H9 (cell line): ENCODE measurements around the gene PIAS3. TPM values are rescaled to one million over a fixed set of nuclear protein-coding genes. Genes with fewer than 3 reads are reported as not detected.

Source experiments
- DNase-seq: peaks from one replicate; pipeline ENCODE4 v3.0.0-alpha.2; 2017
- H2AFZ ChIP-seq: one replicate; pipeline ENCODE4 v1.6.1; 2013; ENCODE audit warnings: mild to moderate bottlenecking, low read length, control low read depth, moderate library complexity
- H2AK5ac ChIP-seq: 2 replicates; pipeline ENCODE4 v1.6.1; 2013; ENCODE audit warnings: low read length, control low read depth, mixed read lengths; ENCODE audit not compliant: insufficient read length
- H2BK120ac ChIP-seq: one replicate; pipeline ENCODE4 v1.6.1; 2013; ENCODE audit warnings: low read depth, mild to moderate bottlenecking, low read length, control low read depth, inconsistent platforms; ENCODE audit not compliant: poor library complexity, severe bottlenecking
- H2BK12ac ChIP-seq: 2 replicates; pipeline ENCODE4 v1.6.1; 2013; ENCODE audit warnings: low read length, control low read depth, mixed read lengths, low read depth; ENCODE audit not compliant: insufficient read length
- H2BK15ac ChIP-seq: 2 replicates; pipeline ENCODE4 v1.6.1; 2013; ENCODE audit warnings: low read depth, low read length, control low read depth
- H2BK20ac ChIP-seq: one replicate; pipeline ENCODE4 v1.6.1; 2013; ENCODE audit warnings: low read depth, mild to moderate bottlenecking, low read length, control low read depth, inconsistent platforms; ENCODE audit not compliant: poor library complexity, severe bottlenecking
- H2BK5ac ChIP-seq: 2 replicates; pipeline ENCODE4 v1.6.1; 2013; ENCODE audit warnings: low read length, control low read depth, mixed read lengths; ENCODE audit not compliant: insufficient read length
- H3K14ac ChIP-seq: 2 replicates; pipeline ENCODE4 v1.6.1; 2013; ENCODE audit warnings: low read length, control low read depth; ENCODE audit not compliant: insufficient read depth
- H3K18ac ChIP-seq: 2 replicates; pipeline ENCODE4 v1.6.1; 2013; ENCODE audit warnings: low read depth, mild to moderate bottlenecking, mixed read lengths, low read length, control low read depth; ENCODE audit not compliant: insufficient read length
- H3K23ac ChIP-seq: 2 replicates; pipeline ENCODE4 v1.6.1; 2013; ENCODE audit warnings: low read length, control low read depth, mixed read lengths, low read depth; ENCODE audit not compliant: insufficient read length
- H3K23me2 ChIP-seq: 2 replicates; pipeline ENCODE4 v1.6.1; 2013; ENCODE audit warnings: low read depth, mild to moderate bottlenecking, mixed read lengths, low read length, control low read depth; ENCODE audit not compliant: insufficient read length, poor library complexity, severe bottlenecking
- H3K27ac ChIP-seq: 2 replicates; pipeline ENCODE4 v1.5.1; 2013; ENCODE audit warnings: low read length, control low read depth, mixed read lengths, low read depth; ENCODE audit not compliant: insufficient read length
- H3K27me3 ChIP-seq: 2 replicates; pipeline ENCODE4 v1.6.1; 2013; ENCODE audit warnings: low read length, control low read depth, inconsistent platforms; ENCODE audit not compliant: insufficient read depth
- H3K4ac ChIP-seq: 2 replicates; pipeline ENCODE4 v1.6.1; 2013; ENCODE audit warnings: low read depth, mild to moderate bottlenecking, control low read depth, inconsistent platforms, low read length, moderate library complexity
- H3K4me1 ChIP-seq: 2 replicates; pipeline ENCODE4 v1.6.1; 2013; ENCODE audit warnings: low read length, control low read depth, inconsistent platforms; ENCODE audit not compliant: insufficient read depth
- H3K4me2 ChIP-seq: 2 replicates; pipeline ENCODE4 v1.6.1; 2013; ENCODE audit warnings: low read length, control low read depth, mixed read lengths; ENCODE audit not compliant: insufficient read length, insufficient read depth
- H3K56ac ChIP-seq: 2 replicates; pipeline ENCODE4 v1.6.1; 2013; ENCODE audit warnings: low read depth, mild to moderate bottlenecking, mixed read lengths, low read length, control low read depth; ENCODE audit not compliant: insufficient read length
- H3K79me1 ChIP-seq: 2 replicates; pipeline ENCODE4 v1.6.1; 2013; ENCODE audit warnings: low read depth, mild to moderate bottlenecking, moderate library complexity, low read length, control low read depth, inconsistent platforms; ENCODE audit not compliant: insufficient read depth, poor library complexity, severe bottlenecking
- H3K79me2 ChIP-seq: 2 replicates; pipeline ENCODE4 v1.6.1; 2013; ENCODE audit warnings: low read length, control low read depth, inconsistent platforms; ENCODE audit not compliant: insufficient read depth
- H3K9ac ChIP-seq: 2 replicates; pipeline ENCODE4 v1.6.1; 2013; ENCODE audit warnings: low read length, control low read depth, mixed read lengths; ENCODE audit not compliant: insufficient read length; ENCODE audit errors: extremely low read depth
- H3K9me3 ChIP-seq: one replicate; pipeline ENCODE4 v1.6.1; 2013; ENCODE audit warnings: low read depth, low read length, inconsistent platforms; ENCODE audit not compliant: control insufficient read depth
- H3T11ph ChIP-seq: one replicate; pipeline ENCODE4 v1.6.1; 2013; ENCODE audit warnings: mild to moderate bottlenecking, low read length, control low read depth, inconsistent platforms
- H4K20me1 ChIP-seq: one replicate; pipeline ENCODE4 v1.6.1; 2013; ENCODE audit not compliant: control insufficient read depth, insufficient read length, insufficient read depth
- H4K5ac ChIP-seq: 2 replicates; pipeline ENCODE4 v1.6.1; 2013; ENCODE audit warnings: low read depth, mild to moderate bottlenecking, mixed read lengths, low read length, control low read depth; ENCODE audit not compliant: insufficient read length
- H4K8ac ChIP-seq: replicated peaks from 2 replicates; pipeline ENCODE4 v1.6.1; 2013; ENCODE audit warnings: low read length, control low read depth, mixed read lengths, low read depth; ENCODE audit not compliant: insufficient read length
- H4K91ac ChIP-seq: 2 replicates; pipeline ENCODE4 v1.6.1; 2013; ENCODE audit warnings: low read depth, mild to moderate bottlenecking, moderate library complexity, mixed read lengths, low read length, control low read depth; ENCODE audit not compliant: insufficient read length
- H3K27ac Mint-ChIP-seq, 3 experiments: 2 replicates in 2 of 3; 3 replicates in 1 of 3; pipeline ENCODE4 v1.8.0; 2020 to 2021; ENCODE audit warnings: mixed read lengths in 3 of 3, mild to moderate bottlenecking in 1 of 3, moderate library complexity in 1 of 3
- H3K27me3 Mint-ChIP-seq: 2 replicates; pipeline ENCODE4 v1.8.0; 2021; ENCODE audit warnings: low read depth, mild to moderate bottlenecking, moderate library complexity, mixed read lengths
- H3K36me3 Mint-ChIP-seq, 3 experiments: 2 replicates in 2 of 3; 3 replicates in 1 of 3; pipeline ENCODE4 v1.8.0; 2020 to 2021; ENCODE audit warnings: low read depth in 3 of 3, mixed read lengths in 3 of 3; ENCODE audit not compliant: insufficient read depth in 1 of 3
- H3K4me1 Mint-ChIP-seq, 2 experiments: 2 replicates each; pipeline ENCODE4 v1.8.0; 2020; ENCODE audit warnings: mixed read lengths in 2 of 2
- H3K4me3 Mint-ChIP-seq, 2 experiments: 2 replicates in 1 of 2; 3 replicates in 1 of 2; pipeline ENCODE4 v1.8.0; 2020 to 2021; ENCODE audit warnings: mild to moderate bottlenecking in 2 of 2, mixed read lengths in 2 of 2, moderate library complexity in 1 of 2
- H3K9me3 Mint-ChIP-seq, 2 experiments: 2 replicates in 1 of 2; 3 replicates in 1 of 2; pipeline ENCODE4 v1.8.0; 2020; ENCODE audit warnings: mild to moderate bottlenecking in 2 of 2, mixed read lengths in 2 of 2, moderate library complexity in 1 of 2
- WGBS: extraction: QIAGEN DNeasy Blood & Tissue Kit; methylation state at CpG from one replicate; pipeline ENCODE4 v1.1.7; 2013; ENCODE audit warnings: missing lambda C conversion rate, low lambda C conversion rate, mixed read lengths; ENCODE audit not compliant: insufficient read length; ENCODE audit errors: extremely low coverage; 5-methylcytosine and 5-hydroxymethylcytosine counted together
- total RNA-seq: library from RNA; stranded (reverse); gene quantifications from 2 replicates; pipeline ENCODE4 v1.2.1, GENCODE V29; 2021
- TF ChIP-seq, protein P1 (sequence below): fragments of 200-600 bp; sonication (generic); conservative IDR thresholded peaks from 3 replicates; pipeline ENCODE4 v1.8.0; 2021; ENCODE audit warnings: antibody characterized with exemption, mild to moderate bottlenecking

The PIAS3 gene
- total RNA-seq, 1 experiment from 2014 or later: 33.9 TPM

DNA sequence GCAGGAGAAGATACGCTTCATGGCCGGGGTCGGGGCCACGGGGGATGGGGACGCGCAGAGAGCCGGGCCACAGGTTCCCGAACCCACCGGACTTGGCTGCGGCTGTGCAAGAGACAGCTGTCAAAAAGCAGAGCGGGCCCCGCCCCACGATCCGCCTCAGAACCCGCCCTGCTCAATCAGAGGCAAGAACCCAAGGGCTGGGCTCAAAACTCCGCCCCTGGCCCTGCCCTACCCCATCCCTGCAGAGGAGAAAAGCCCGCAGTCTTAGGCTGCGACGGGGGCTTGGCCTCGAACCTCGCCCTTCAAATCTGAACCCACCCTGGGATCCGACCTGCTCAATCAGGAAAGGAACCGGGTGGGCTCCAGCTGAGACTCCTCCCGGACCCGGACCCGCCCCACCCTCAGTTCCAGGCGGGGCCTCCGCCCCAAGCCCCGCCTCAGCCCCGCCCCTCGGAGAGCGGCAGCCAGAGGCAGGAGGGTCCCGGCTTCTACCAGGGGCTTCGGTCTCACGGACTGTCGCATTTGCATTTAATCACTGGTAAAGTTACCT, 26.9 kb upstream of the PIAS3 start, which contains the start of gene ANKRD35:
Gene ANKRD35, minus strand, starts transcription at position 129 of the 550 bp plus-strand sequence. Its CDS starts 108 bp downstream, at position 21.
- H3K9me3 ChIP-seq: no peaks in the 10 kb centered on the region
- H3K4ac ChIP-seq: no peak within 1 kb of the TSS
- Mint-ChIP-seq H3K4me1 (peaks cover 23 to 30% of the 10 kb centered on the region in 2 experiments), H3K36me3 (no peaks in the 10 kb centered on the region), H3K9me3 (no peaks in the 10 kb centered on the region), H3K4me3 (peak within 1 kb of the TSS; percentile 78 to 82), H3K27ac (no peak within 1 kb of the TSS), H3K27me3 (peaks cover 33% of the 10 kb centered on the region)
- WGBS: no CpG with 5 or more reads among the region's 36 CpGs
- H3K79me1 ChIP-seq: no peaks in the 10 kb centered on the region
- no peak within 1 kb of the TSS for H2BK5ac ChIP-seq
- H4K5ac ChIP-seq: no peak within 1 kb of the TSS
- H4K91ac ChIP-seq: no peak within 1 kb of the TSS
- no peak within 1 kb of the TSS for H3K27ac ChIP-seq
- peaks cover 7% of the 10 kb centered on the region for H3K23me2 ChIP-seq
- no peak within 1 kb of the TSS for H3K9ac ChIP-seq
- no peak within 1 kb of the TSS for H3K18ac ChIP-seq
- no peaks in the 10 kb centered on the region for H3K79me2 ChIP-seq
- no peak within 1 kb of the TSS for H3T11ph ChIP-seq
- no peak within 1 kb of the TSS for H2BK15ac ChIP-seq
- peaks cover 8% of the 10 kb centered on the region; the same call in 1 of the 2 replicates for H3K27me3 ChIP-seq
- no peak within 1 kb of the TSS for H2AK5ac ChIP-seq
- peak; percentile 91 for DNase-seq
- H2BK20ac ChIP-seq: no peak within 1 kb of the TSS
- H3K56ac ChIP-seq: no peak within 1 kb of the TSS
- H4K8ac ChIP-seq: no peak within 1 kb of the TSS
- H3K4me2 ChIP-seq: peak within 1 kb of the TSS; percentile 15
- TF ChIP-seq, protein P1, sequence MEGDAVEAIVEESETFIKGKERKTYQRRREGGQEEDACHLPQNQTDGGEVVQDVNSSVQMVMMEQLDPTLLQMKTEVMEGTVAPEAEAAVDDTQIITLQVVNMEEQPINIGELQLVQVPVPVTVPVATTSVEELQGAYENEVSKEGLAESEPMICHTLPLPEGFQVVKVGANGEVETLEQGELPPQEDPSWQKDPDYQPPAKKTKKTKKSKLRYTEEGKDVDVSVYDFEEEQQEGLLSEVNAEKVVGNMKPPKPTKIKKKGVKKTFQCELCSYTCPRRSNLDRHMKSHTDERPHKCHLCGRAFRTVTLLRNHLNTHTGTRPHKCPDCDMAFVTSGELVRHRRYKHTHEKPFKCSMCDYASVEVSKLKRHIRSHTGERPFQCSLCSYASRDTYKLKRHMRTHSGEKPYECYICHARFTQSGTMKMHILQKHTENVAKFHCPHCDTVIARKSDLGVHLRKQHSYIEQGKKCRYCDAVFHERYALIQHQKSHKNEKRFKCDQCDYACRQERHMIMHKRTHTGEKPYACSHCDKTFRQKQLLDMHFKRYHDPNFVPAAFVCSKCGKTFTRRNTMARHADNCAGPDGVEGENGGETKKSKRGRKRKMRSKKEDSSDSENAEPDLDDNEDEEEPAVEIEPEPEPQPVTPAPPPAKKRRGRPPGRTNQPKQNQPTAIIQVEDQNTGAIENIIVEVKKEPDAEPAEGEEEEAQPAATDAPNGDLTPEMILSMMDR: no peak
- no peak within 1 kb of the TSS for H2BK120ac ChIP-seq
- H2AFZ ChIP-seq: no peak within 1 kb of the TSS
- no peaks in the 10 kb centered on the region for H3K4me1 ChIP-seq
- no peak within 1 kb of the TSS for H3K14ac ChIP-seq
- no peak within 1 kb of the TSS for H3K23ac ChIP-seq
- H4K20me1 ChIP-seq: no peaks in the 10 kb centered on the region
- no peak within 1 kb of the TSS for H2BK12ac ChIP-seq
